Epithelial cell of proximal tubule (primary cell): Measurements from ENCODE around the gene PERM1. TPM values are rescaled to one million over a fixed set of nuclear protein-coding genes. Genes with fewer than 3 reads are reported as not detected.
"Not testable (repeated sequence)": the region's sequence is repeated elsewhere in the genome, so short reads cannot be mapped to it uniquely, and the experiment has no call there.

Experiments
- DNase-seq: peaks from one replicate; pipeline ENCODE4 v3.0.0-alpha.2; 2011; ENCODE audit warnings: low read depth
- H3K4me3 ChIP-seq: 2 replicates; pipeline ENCODE4 v1.5.1; 2011; ENCODE audit warnings: low read depth, mild to moderate bottlenecking, low read length
- total RNA-seq: library from RNA; depleted of rRNA; stranded (reverse); fragments of >200 nt; gene quantifications from 2 replicates; pipeline ENCODE4 v1.2.3, GENCODE V29; 2015
- TF ChIP-seq, protein P1 (sequence below): conservative IDR thresholded peaks from 2 replicates; pipeline ENCODE4 v1.5.1; 2012; ENCODE audit warnings: low read depth, mild to moderate bottlenecking, low read length

The PERM1 gene, protein sequence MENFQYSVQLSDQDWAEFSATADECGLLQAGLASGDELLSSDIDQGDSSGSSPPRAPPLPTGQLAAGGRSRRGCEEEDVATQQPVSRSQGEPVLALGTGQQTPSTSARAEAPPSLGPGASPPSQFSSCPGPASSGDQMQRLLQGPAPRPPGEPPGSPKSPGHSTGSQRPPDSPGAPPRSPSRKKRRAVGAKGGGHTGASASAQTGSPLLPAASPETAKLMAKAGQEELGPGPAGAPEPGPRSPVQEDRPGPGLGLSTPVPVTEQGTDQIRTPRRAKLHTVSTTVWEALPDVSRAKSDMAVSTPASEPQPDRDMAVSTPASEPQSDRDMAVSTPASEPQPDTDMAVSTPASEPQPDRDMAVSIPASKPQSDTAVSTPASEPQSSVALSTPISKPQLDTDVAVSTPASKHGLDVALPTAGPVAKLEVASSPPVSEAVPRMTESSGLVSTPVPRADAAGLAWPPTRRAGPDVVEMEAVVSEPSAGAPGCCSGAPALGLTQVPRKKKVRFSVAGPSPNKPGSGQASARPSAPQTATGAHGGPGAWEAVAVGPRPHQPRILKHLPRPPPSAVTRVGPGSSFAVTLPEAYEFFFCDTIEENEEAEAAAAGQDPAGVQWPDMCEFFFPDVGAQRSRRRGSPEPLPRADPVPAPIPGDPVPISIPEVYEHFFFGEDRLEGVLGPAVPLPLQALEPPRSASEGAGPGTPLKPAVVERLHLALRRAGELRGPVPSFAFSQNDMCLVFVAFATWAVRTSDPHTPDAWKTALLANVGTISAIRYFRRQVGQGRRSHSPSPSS
- total RNA-seq: not detected in 2 replicates

DNA sequence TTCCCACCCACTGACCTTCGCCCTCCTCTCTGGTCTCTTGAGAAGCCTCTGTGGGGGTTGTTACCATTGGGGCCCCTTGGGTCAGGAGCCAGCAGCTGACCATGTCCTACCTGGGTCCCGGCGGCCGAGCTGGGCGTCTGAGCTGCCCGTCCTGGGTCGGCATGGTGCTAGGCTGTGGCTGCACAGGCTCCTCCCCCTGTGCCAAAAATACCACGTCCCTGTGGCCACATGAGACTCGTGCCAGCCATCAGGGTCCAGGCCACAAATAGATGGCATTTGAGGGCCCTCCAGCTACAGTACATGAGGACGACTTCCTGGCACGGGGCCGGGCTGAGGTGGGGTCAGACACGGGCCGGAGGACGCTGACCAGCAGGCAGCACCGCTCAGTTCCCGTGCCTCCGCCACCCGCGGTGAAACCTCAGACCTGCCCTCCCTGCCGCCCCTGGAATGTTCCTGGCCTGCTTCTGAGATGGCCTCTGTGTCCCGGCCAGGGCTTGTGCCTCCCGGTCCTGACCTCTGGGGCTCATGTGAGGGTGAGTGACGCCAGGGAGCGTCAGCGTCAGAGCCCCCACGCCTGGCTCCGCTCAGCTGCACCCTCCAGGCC lies at the start of gene PERM1:
Gene PERM1 (minus strand): TSS at position 139 of the 604 bp plus-strand sequence. CDS start 1,064 bp downstream, outside the sequence.
- TF ChIP-seq, protein P1, sequence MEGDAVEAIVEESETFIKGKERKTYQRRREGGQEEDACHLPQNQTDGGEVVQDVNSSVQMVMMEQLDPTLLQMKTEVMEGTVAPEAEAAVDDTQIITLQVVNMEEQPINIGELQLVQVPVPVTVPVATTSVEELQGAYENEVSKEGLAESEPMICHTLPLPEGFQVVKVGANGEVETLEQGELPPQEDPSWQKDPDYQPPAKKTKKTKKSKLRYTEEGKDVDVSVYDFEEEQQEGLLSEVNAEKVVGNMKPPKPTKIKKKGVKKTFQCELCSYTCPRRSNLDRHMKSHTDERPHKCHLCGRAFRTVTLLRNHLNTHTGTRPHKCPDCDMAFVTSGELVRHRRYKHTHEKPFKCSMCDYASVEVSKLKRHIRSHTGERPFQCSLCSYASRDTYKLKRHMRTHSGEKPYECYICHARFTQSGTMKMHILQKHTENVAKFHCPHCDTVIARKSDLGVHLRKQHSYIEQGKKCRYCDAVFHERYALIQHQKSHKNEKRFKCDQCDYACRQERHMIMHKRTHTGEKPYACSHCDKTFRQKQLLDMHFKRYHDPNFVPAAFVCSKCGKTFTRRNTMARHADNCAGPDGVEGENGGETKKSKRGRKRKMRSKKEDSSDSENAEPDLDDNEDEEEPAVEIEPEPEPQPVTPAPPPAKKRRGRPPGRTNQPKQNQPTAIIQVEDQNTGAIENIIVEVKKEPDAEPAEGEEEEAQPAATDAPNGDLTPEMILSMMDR: no peak
- DNase-seq: no peak
- no peak within 1 kb of the TSS for H3K4me3 ChIP-seq

DNA sequence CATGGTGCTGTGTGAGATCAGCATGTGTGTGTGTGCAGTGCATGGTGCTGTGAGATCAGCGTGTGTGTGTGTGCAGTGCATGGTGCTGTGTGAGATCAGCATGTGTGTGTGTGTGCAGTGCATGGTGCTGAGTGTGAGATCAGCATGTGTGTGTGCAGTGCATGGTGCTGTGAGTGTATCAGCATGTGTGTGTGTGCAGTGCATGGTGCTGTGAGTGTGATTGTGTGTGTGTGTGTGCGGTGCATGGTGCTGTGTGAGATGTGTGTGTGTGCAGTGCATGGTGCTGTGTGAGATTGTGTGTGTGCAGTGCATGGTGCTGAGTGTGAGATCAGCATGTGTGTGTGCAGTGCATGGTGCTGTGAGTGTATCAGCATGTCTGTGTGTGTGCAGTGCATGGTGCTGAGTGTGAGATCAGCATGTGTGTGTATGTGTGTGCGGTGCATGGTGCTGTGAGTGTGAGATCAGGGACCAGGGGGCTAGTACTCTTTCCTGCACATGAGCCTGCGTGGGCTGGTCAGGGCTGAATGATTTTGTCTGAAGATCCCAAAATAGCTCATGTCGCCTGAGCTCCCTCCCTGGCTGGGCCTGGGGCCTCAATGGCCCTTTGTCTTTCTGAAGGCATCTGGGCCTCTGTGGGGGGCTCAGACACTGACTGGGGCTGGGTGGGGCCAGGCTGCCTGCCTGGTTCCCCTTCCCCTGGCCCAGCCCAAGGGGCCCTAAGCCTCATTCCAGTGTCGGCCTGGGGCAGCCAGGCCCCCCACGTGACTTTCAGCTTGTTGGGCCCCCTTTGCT lies 49.2 kb upstream of the PERM1 start:
- DNase-seq, H3K4me3 ChIP-seq: not testable (repeated sequence)

DNA sequence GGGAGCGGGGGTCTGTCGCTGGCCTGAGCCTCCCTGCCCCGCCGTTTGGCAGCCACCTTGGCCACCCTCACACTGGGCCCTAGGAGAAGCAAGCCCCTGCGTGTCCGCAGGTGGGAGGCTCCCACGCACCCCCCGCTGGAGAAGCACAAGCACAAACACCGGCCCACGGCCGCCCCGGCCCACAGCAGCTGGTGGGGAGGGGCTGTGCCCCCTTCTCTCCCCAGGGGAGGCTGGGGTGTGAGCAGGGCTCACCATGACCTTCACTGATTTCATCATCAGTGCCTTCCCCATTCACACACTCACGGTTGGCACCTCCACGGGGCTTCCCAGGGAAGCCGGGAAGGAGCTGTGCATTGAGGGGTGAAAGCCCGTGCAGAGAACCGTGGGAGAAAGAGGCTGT lies 45.9 kb upstream of the PERM1 start:
- DNase-seq: no peak
- TF ChIP-seq, protein P1: no peak
- no peak overlapping the region for H3K4me3 ChIP-seq

DNA sequence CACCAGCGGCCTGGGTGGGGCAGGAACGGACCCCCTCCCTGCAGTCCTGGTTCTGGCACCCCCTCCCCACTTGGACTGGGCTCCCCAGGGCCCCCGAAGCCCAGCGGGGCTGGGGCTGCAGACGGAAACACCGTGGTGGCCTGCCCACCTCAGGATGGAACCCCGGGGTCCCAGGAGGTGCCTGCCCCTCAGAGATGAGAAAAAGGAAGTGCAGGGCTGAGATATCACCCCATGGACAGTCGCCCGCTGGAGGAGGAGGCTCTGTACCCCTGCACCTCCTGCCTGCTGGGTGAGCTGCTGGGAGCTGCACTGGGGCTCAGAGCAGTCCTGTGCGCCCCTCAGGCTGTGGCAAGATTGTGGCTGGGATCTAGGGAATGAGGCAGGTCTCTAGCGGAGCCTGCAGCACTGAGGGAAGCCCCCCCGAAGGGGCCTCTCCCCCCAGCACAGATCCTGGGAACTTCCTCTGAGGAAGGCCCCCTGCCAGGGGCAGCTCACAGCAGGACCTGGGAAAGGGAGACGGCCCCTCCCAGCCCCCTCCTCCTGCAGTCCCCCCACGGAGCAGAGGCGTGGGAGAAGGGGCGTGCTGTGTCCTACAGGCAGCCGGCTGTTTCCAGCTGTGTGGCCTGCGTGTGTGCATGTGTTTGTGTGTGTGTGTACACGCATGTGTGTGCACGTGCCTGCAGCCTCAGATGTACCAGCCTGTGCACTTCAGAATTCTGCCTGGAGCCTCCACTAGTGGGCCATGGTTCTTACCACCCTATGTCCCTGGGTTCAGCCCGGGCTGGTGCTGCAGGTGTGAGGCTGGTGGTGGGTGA lies 44.9 kb upstream of the PERM1 start:
- no peak overlapping the region for H3K4me3 ChIP-seq
- TF ChIP-seq, protein P1: no peak
- no peak for DNase-seq

DNA sequence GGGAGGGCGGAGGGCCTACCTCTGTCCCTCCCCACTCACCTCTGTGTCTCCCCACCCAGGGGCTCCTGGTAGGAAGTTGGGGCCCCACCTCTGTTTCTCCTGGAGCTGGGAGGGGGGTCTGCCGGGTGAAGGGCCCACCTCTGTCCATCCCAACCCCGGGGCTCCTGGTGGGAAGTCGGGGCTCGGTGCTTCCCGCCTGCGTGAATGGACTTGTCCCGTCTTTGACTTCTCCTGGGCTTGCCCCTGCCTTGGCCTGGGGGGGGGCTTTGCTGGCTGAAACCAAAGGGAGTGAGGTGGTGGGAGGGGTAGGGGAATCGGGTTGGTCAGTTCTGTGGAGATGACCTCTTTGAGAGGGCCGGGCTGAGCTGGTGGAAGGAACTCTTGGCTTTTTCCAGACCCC lies 43.8 kb upstream of the PERM1 start:
- H3K4me3 ChIP-seq: no peak overlapping the region
- DNase-seq: no peak

More for the DNA sequence above, 43.8 kb upstream of the PERM1 start:
- TF ChIP-seq, protein P1: no peak
